ENCODE measurements around the gene MEOX1.

Gene MEOX1

GRCh38 chr17:43613917-43614316, 47.8 kb downstream of the MEOX1 start:
- TF ChIP-seq CTCF (IDR thresholded peaks at IDR 0.05), result no peak
- no peaks in the 10 kb centered on the region for H3K36me3 ChIP-seq
- no peaks in the 10 kb centered on the region for H3K4me1 ChIP-seq
- intact Hi-C loops (cut with DNase I; ENCODE audit: low total_unique reads), result no loop called here
- DNase-seq, result peak in 1 of 2 donors; percentile 48
- no peak overlapping the region for H3K27ac ChIP-seq
- H3K9me3 ChIP-seq, result no peaks in the 10 kb centered on the region
- no peak overlapping the region for H3K4me3 ChIP-seq
- H3K27me3 ChIP-seq, result peaks cover 0 to 2% of the 10 kb centered on the region in 2 donors

GRCh38 chr17:43612515-43612914, 49.2 kb downstream of the MEOX1 start:
- Histone ChIP-seq H3K27ac (no peak overlapping the region), H3K4me3 (no peak overlapping the region), H3K36me3 (no peaks in the 10 kb centered on the region), H3K4me1 (no peaks in the 10 kb centered on the region), H3K27me3 (peaks cover 0 to 2% of the 10 kb centered on the region in 2 donors), H3K9me3 (no peaks in the 10 kb centered on the region)
- TF ChIP-seq CTCF (IDR thresholded peaks at IDR 0.05), result no peak
- DNase-seq, result no peak
- intact Hi-C loops (cut with DNase I; ENCODE audit: low total_unique reads), result no loop called here

GRCh38 chr17:43611230-43611969, 50.3 kb downstream of the MEOX1 start:
- DNase-seq, result no peak
- Histone ChIP-seq H3K27ac (no peak overlapping the region), H3K27me3 (peaks cover 0 to 2% of the 10 kb centered on the region in 2 donors), H3K9me3 (no peaks in the 10 kb centered on the region), H3K36me3 (no peaks in the 10 kb centered on the region), H3K4me1 (no peaks in the 10 kb centered on the region), H3K4me3 (no peak overlapping the region)
- TF ChIP-seq CTCF (IDR thresholded peaks at IDR 0.05), result no peak
- intact Hi-C loops (cut with DNase I; ENCODE audit: low total_unique reads), result no loop called here

- no peak for TF ChIP-seq CTCF (IDR thresholded peaks at IDR 0.05)
- Histone ChIP-seq H3K9me3 (no peaks in the 10 kb centered on the region), H3K27ac (no peak overlapping the region), H3K27me3 (no peaks in the 10 kb centered on the region), H3K4me1 (no peaks in the 10 kb centered on the region), H3K36me3 (no peaks in the 10 kb centered on the region), H3K4me3 (no peak overlapping the region)
- intact Hi-C loops (cut with DNase I; ENCODE audit: low total_unique reads), result no loop called here
- DNase-seq, result no peak
Observed at GRCh38 chr17:43609613-43610385, 51.9 kb downstream of the MEOX1 start.

GRCh38 chr17:43608313-43608712, 53.4 kb downstream of the MEOX1 start:
- DNase-seq, result no peak
- intact Hi-C loops (cut with DNase I; ENCODE audit: low total_unique reads), result no loop called here

More at GRCh38 chr17:43608313-43608712, 53.4 kb downstream of the MEOX1 start:
- H3K4me1 ChIP-seq, result no peaks in the 10 kb centered on the region
- no peak overlapping the region for H3K4me3 ChIP-seq
- H3K36me3 ChIP-seq, result no peaks in the 10 kb centered on the region
- no peaks in the 10 kb centered on the region for H3K27me3 ChIP-seq
- TF ChIP-seq CTCF (IDR thresholded peaks at IDR 0.05), result no peak
- no peak overlapping the region for H3K27ac ChIP-seq
- no peaks in the 10 kb centered on the region for H3K9me3 ChIP-seq

Measured in tibial artery (tissue), 4 donors.